CD14-positive monocyte (primary cell): ENCODE data around the gene CRADD. TPM values are rescaled to one million over a fixed set of nuclear protein-coding genes. Genes with fewer than 3 reads are reported as not detected.

Source experiments
- DNase-seq, 3 donors: peaks; one replicate each; pipeline ENCODE4 v3.0.0-alpha.2; 2011 to 2022
- H2AFZ ChIP-seq: 2 replicates; pipeline ENCODE4 v1.6.0; 2012; ENCODE audit warnings: mild to moderate bottlenecking, low read depth, low read length, inconsistent platforms; ENCODE audit not compliant: insufficient read depth, poor library complexity, severe bottlenecking
- H3K27ac ChIP-seq, 2 donors: 1 replicate in 1 of 2; 2 replicates in 1 of 2; pipeline ENCODE4 v1.5.1; 2012 to 2013; ENCODE audit warnings: low read length in 2 of 2, control low read depth in 1 of 2, inconsistent platforms in 1 of 2, low read depth in 1 of 2, mild to moderate bottlenecking in 1 of 2
- H3K27me3 ChIP-seq, 2 donors: one replicate each; pipeline versions ENCODE4 v1.6.0 to v1.6.1; 2011 to 2013; ENCODE audit warnings: low read length in 2 of 2; ENCODE audit not compliant: control insufficient read depth in 2 of 2, insufficient read depth in 2 of 2
- H3K36me3 ChIP-seq, 2 donors: replicated peaks in 1 of 2; 1 replicate in 1 of 2; 2 replicates in 1 of 2; pipeline versions ENCODE4 v1.5.1 to v1.6.1; 2012 to 2013; ENCODE audit warnings: low read length in 2 of 2, control low read depth in 1 of 2, inconsistent platforms in 1 of 2, mild to moderate bottlenecking in 1 of 2; ENCODE audit not compliant: insufficient read depth in 2 of 2, control insufficient read depth in 1 of 2
- H3K4me1 ChIP-seq, 2 donors: 1 replicate in 1 of 2; 2 replicates in 1 of 2; pipeline versions ENCODE4 v1.5.1 to v1.6.1; 2012 to 2013; ENCODE audit warnings: low read length in 2 of 2, control low read depth in 1 of 2, inconsistent platforms in 1 of 2, mild to moderate bottlenecking in 1 of 2, moderate library complexity in 1 of 2; ENCODE audit not compliant: insufficient read depth in 2 of 2, control insufficient read depth in 1 of 2
- H3K4me2 ChIP-seq: replicated peaks from 2 replicates; pipeline ENCODE3; 2012; ENCODE audit warnings: low read length, moderate library complexity, mild to moderate bottlenecking; ENCODE audit not compliant: poor library complexity, severe bottlenecking; ENCODE audit errors: extremely low read depth
- H3K4me3 ChIP-seq, 3 experiments: fragments of 200-600 bp in 1 of 3; sonication (generic) in 1 of 3; replicated peaks in 1 of 3; 1 replicate in 2 of 3; 2 replicates in 1 of 3; pipeline ENCODE4 v1.5.1; 2011 to 2013; ENCODE audit warnings: low read length in 3 of 3, mild to moderate bottlenecking in 3 of 3, control low read depth in 2 of 3, low read depth in 2 of 3, inconsistent platforms in 1 of 3, moderate library complexity in 1 of 3
- H3K79me2 ChIP-seq: 2 replicates; pipeline ENCODE4 v1.6.0; 2012; ENCODE audit warnings: mild to moderate bottlenecking, control low read depth, inconsistent platforms, low read length, moderate library complexity; ENCODE audit not compliant: insufficient read depth
- H3K9ac ChIP-seq: 2 replicates; pipeline ENCODE4 v1.6.0; 2017; ENCODE audit warnings: low read length, mild to moderate bottlenecking; ENCODE audit not compliant: insufficient read depth, poor library complexity, severe bottlenecking
- H3K9me3 ChIP-seq, 2 donors: replicated peaks in 1 of 2; 1 replicate in 1 of 2; 2 replicates in 1 of 2; pipeline versions ENCODE4 v1.5.1 to v1.6.1; 2012 to 2013; ENCODE audit warnings: low read length in 2 of 2, control low read depth in 1 of 2; ENCODE audit not compliant: control insufficient read depth in 1 of 2, insufficient read depth in 1 of 2
- H4K20me1 ChIP-seq: 2 replicates; pipeline ENCODE4 v1.6.0; 2012; ENCODE audit warnings: mild to moderate bottlenecking, low read length, control low read depth, moderate library complexity; ENCODE audit not compliant: insufficient read depth
- H3K27ac Mint-ChIP-seq, 7 donors: one replicate each; pipeline ENCODE4 v1.8.0; 2020; ENCODE audit warnings: mild to moderate bottlenecking in 7 of 7, mixed read lengths in 7 of 7, moderate library complexity in 6 of 7, inconsistent platforms in 2 of 7
- H3K27me3 Mint-ChIP-seq, 3 donors: one replicate each; pipeline ENCODE4 v1.8.0; 2021 to 2022; ENCODE audit warnings: low read depth in 3 of 3, mild to moderate bottlenecking in 3 of 3, mixed read lengths in 3 of 3, moderate library complexity in 3 of 3, inconsistent platforms in 1 of 3
- H3K36me3 Mint-ChIP-seq, 2 donors: one replicate each; pipeline ENCODE4 v1.8.0; 2020; ENCODE audit warnings: mixed read lengths in 2 of 2, inconsistent platforms in 1 of 2, mild to moderate bottlenecking in 1 of 2
- H3K4me1 Mint-ChIP-seq: one replicate; pipeline ENCODE4 v1.8.0; 2020; ENCODE audit warnings: mild to moderate bottlenecking, mixed read lengths
- H3K4me3 Mint-ChIP-seq, 2 donors: one replicate each; pipeline ENCODE4 v1.8.0; 2020; ENCODE audit warnings: mild to moderate bottlenecking in 2 of 2, mixed read lengths in 2 of 2, moderate library complexity in 1 of 2
- H3K9me3 Mint-ChIP-seq, 7 donors: one replicate each; pipeline ENCODE4 v1.8.0; 2020 to 2022; ENCODE audit warnings: mixed read lengths in 7 of 7, mild to moderate bottlenecking in 6 of 7, moderate library complexity in 6 of 7, inconsistent platforms in 2 of 7
- CTCF ChIP-seq: fragments of 200-600 bp; IDR thresholded peaks from one replicate; pipeline ENCODE4 v1.8.0; 2022; ENCODE audit warnings: antibody characterized with exemption, mild to moderate bottlenecking
- WGBS: methylation state at CpG from one replicate; pipeline ENCODE4 v1.1.5; 2013; ENCODE audit warnings: missing lambda C conversion rate; ENCODE audit not compliant: insufficient coverage; 5-methylcytosine and 5-hydroxymethylcytosine counted together
- intact Hi-C, 2 donors: fragments of 100-400 bp; cut with micrococcal nuclease; formaldehyde crosslinking; loops; one replicate each; pipeline versions ENCODE4 v1.15.0 to v1.15.1; 2023
- polyA plus RNA-seq, 3 donors: library from polyadenylated mRNA; depleted of rRNA in 1 of 3; unstranded in 2 of 3; stranded (reverse) in 1 of 3; fragments of 300-500 nt in 2 of 3; fragments of >200 nt in 1 of 3; fragmentation: Illumina TruSeq in 2 of 3; gene quantifications; 1 replicate in 2 of 3; 2 replicates in 1 of 3; pipeline ENCODE4 v1.2.3, GENCODE V29; 2012 to 2021

The CRADD gene
- polyA plus RNA-seq, 3 donors, result 5.6 to 12.2 (median 11.2) TPM

- no peaks in the 10 kb centered on the region for H3K9me3 ChIP-seq
- H3K27ac Mint-ChIP-seq, result no peak overlapping the region
- H3K36me3 Mint-ChIP-seq, result peaks cover 0 to 2% of the 10 kb centered on the region in 2 donors
- no peak overlapping the region for H2AFZ ChIP-seq
- DNase-seq, result no peak
- H3K9me3 Mint-ChIP-seq, result peaks cover 0 to 1% (median 0%) of the 10 kb centered on the region in 7 donors
- H3K4me3 Mint-ChIP-seq, result no peak overlapping the region
- H3K27ac ChIP-seq, result no peak overlapping the region
- H3K4me3 ChIP-seq, result no peak overlapping the region
- H4K20me1 ChIP-seq, result no peaks in the 10 kb centered on the region
- no peak overlapping the region for H3K9ac ChIP-seq
- H3K36me3 ChIP-seq, result no peaks in the 10 kb centered on the region
- no peak overlapping the region for H3K4me2 ChIP-seq
- H3K27me3 ChIP-seq, result no peaks in the 10 kb centered on the region
- no peaks in the 10 kb centered on the region for H3K27me3 Mint-ChIP-seq
- TF ChIP-seq CTCF, result no peak
- intact Hi-C loops, result no loop called here
- no peaks in the 10 kb centered on the region for H3K79me2 ChIP-seq
- H3K4me1 ChIP-seq, result no peaks in the 10 kb centered on the region
- WGBS, result no CpG with 5 or more reads among the region's 3 CpGs
- peaks cover 12% of the 10 kb centered on the region for H3K4me1 Mint-ChIP-seq
These were observed 52.8 kb downstream of the CRADD start for GRCh38 chr12:93729934-93730333.

- H3K27me3 ChIP-seq, result no peaks in the 10 kb centered on the region
- Mint-ChIP-seq H3K27ac (peak overlapping the region in 1 of 7 donors; percentile 11), H3K9me3 (peaks cover 0 to 2% (median 0%) of the 10 kb centered on the region in 7 donors), H3K36me3 (peaks cover 0 to 2% of the 10 kb centered on the region in 2 donors), H3K27me3 (peaks cover 0 to 3% (median 0%) of the 10 kb centered on the region in 3 donors), H3K4me3 (no peak overlapping the region), H3K4me1 (peaks cover 14% of the 10 kb centered on the region)
- no peak overlapping the region for H3K4me3 ChIP-seq
- DNase-seq, result peak in 1 of 3 donors; percentile 35
- no peak overlapping the region for H3K4me2 ChIP-seq
- WGBS, result 14% methylated on average over 1 of the region's 3 CpGs
- no peaks in the 10 kb centered on the region for H3K4me1 ChIP-seq
- TF ChIP-seq CTCF, result no peak
- H2AFZ ChIP-seq, result no peak overlapping the region
- intact Hi-C loops, result no loop called here
- no peaks in the 10 kb centered on the region for H3K79me2 ChIP-seq
- H3K27ac ChIP-seq, result no peak overlapping the region
- H4K20me1 ChIP-seq, result no peaks in the 10 kb centered on the region
- no peaks in the 10 kb centered on the region for H3K36me3 ChIP-seq
- H3K9ac ChIP-seq, result no peak overlapping the region
- H3K9me3 ChIP-seq, result no peaks in the 10 kb centered on the region
These were observed 56.2 kb downstream of the CRADD start for GRCh38 chr12:93733358-93733757.
